ENCODE measurements around the gene MRPS34.
A peak's percentile ranks its signal among the peaks of the same experiment; 100 is the strongest.

MRPS34 gene

DNA sequence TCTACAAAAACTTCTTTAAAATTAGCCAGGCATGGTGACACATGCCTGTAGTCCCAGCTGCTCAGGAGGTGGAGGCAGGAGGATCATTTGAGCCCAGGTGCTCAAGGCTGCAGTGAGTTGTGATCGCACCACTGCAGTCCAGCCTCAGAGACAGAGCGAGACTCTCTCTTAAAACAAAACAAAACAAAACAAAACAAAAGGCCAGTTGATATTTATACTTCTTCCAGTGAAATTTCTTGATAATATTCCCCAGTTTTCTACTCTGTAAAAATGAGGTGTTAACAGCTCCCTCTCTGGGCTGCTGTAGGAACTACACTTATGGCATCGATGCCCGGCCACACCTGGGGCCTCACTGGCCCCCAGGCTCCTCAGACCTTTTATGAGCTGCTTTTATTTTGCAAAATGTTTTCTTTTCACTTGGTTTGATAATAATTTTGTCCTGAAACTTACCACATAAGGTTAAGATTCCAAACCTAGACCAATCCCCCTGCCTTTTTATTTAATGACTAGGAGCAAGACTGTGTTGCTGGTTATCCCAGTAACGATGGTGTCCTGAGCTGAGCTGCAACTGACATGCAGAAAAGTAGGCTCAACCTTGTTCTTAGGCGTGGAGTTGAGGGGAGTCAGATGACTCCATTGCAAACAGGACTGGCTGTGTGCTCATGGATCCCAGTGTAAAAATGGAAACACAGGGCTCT, 49.3 kb downstream of the MRPS34 start:
- peak; percentile 1 for DNase-seq

Measured in NCI-H774 (cell line).